ENCODE measurements around the gene PGP.

- TF ChIP-seq CTCF (IDR thresholded peaks at IDR 0.05; ENCODE audit: low read length): no peak
- no peak for TF ChIP-seq EZH2 (IDR thresholded peaks at IDR 0.05; ENCODE audit: borderline replicate concordance, low read length)
Observed at GRCh38 chr16:2246301-2246885, 31.8 kb upstream of the PGP start.
